Measurements from ENCODE around the gene EPHA6.
"Not testable (repeated sequence)": the region's sequence is repeated elsewhere in the genome, so short reads cannot be mapped to it uniquely, and the experiment has no call there.

The EPHA6 gene

GRCh38 chr3:97579365-97579764 lies 765.0 kb downstream of the EPHA6 start:
- peak; percentile 11 for DNase-seq (ENCODE audit: low spot score)

- DNase-seq (ENCODE audit: low spot score): no peak
Observed at GRCh38 chr3:97610626-97611025, 796.2 kb downstream of the EPHA6 start.

GRCh38 chr3:97612632-97613031 lies 798.2 kb downstream of the EPHA6 start:
- no peak for DNase-seq (ENCODE audit: low spot score)

GRCh38 chr3:97613139-97613538 lies 798.7 kb downstream of the EPHA6 start:
- DNase-seq (ENCODE audit: low spot score): peak; percentile 24

GRCh38 chr3:97620514-97620913 lies 806.1 kb downstream of the EPHA6 start:
- not testable (repeated sequence) for DNase-seq (ENCODE audit: low spot score)

GRCh38 chr3:97636465-97636864 lies 822.1 kb downstream of the EPHA6 start:
- DNase-seq (ENCODE audit: low spot score): peak; percentile 7

GRCh38 chr3:97646932-97647331 lies 832.5 kb downstream of the EPHA6 start:
- DNase-seq (ENCODE audit: low spot score): no peak

GRCh38 chr3:97647441-97647982 lies 833.1 kb downstream of the EPHA6 start:
- DNase-seq (ENCODE audit: low spot score): no peak

GRCh38 chr3:97655971-97656370 lies 841.6 kb downstream of the EPHA6 start:
- DNase-seq (ENCODE audit: low spot score): no peak

GRCh38 chr3:97656638-97657037 lies 842.2 kb downstream of the EPHA6 start:
- no peak for DNase-seq (ENCODE audit: low spot score)

GRCh38 chr3:97658668-97659285 lies 844.4 kb downstream of the EPHA6 start:
- peak; percentile 55 for DNase-seq (ENCODE audit: low spot score)

- no peak for DNase-seq (ENCODE audit: low spot score)
Observed at GRCh38 chr3:97662264-97662663, 847.9 kb downstream of the EPHA6 start.

- DNase-seq (ENCODE audit: low spot score): no peak
Observed at GRCh38 chr3:97662762-97663161, 848.4 kb downstream of the EPHA6 start.

GRCh38 chr3:97665896-97666295 lies 851.5 kb downstream of the EPHA6 start:
- DNase-seq (ENCODE audit: low spot score): no peak

GRCh38 chr3:97670952-97671351 lies 856.6 kb downstream of the EPHA6 start:
- DNase-seq (ENCODE audit: low spot score): peak; percentile 31

GRCh38 chr3:97673357-97673997 lies 859.1 kb downstream of the EPHA6 start:
- no peak for DNase-seq (ENCODE audit: low spot score)

GRCh38 chr3:97674461-97674860 lies 860.1 kb downstream of the EPHA6 start:
- peak; percentile 85 for DNase-seq (ENCODE audit: low spot score)

GRCh38 chr3:97680210-97680609 lies 865.8 kb downstream of the EPHA6 start:
- DNase-seq (ENCODE audit: low spot score): no peak

- no peak for DNase-seq (ENCODE audit: low spot score)
Observed at GRCh38 chr3:97680696-97681095, 866.3 kb downstream of the EPHA6 start.

GRCh38 chr3:97684490-97684889 lies 870.1 kb downstream of the EPHA6 start:
- DNase-seq (ENCODE audit: low spot score): no peak

GRCh38 chr3:97686258-97686657 lies 871.9 kb downstream of the EPHA6 start:
- no peak for DNase-seq (ENCODE audit: low spot score)

GRCh38 chr3:97687734-97688133 lies 873.3 kb downstream of the EPHA6 start:
- DNase-seq (ENCODE audit: low spot score): no peak

- DNase-seq (ENCODE audit: low spot score): no peak
Observed at GRCh38 chr3:97689111-97689510, 874.7 kb downstream of the EPHA6 start.
